Sciatic nerve (tissue), 2 donors: ENCODE measurements around the gene PTPN20. TPM values are rescaled to one million over a fixed set of nuclear protein-coding genes. Genes with fewer than 3 reads are reported as not detected.

Source experiments
- ATAC-seq: fragments of 200-7000 bp; cut with Tn5 transposase; one replicate; pipeline ENCODE4 v1.9.1; 2020; ENCODE audit warnings: mild to moderate bottlenecking, moderate library complexity
- DNase-seq: peaks from one replicate; pipeline ENCODE4 v3.0.0-alpha.2; 2020; ENCODE audit warnings: low spot score
- intact Hi-C: fragments of 100-400 bp; cut with DNase I; formaldehyde crosslinking; loops from one replicate; pipeline ENCODE4 v1.14.2; 2022
- total RNA-seq: library from RNA; stranded (reverse); fragmentation: NEBNext Ultra II Directional; extraction: Animal tissue kit (Norgen Biotek cat#: 25700); gene quantifications from one replicate; pipeline ENCODE4 v1.2.1, GENCODE V29; 2021
- donor health status: DM: no; HTN: no; CAD: no.
- donor health status: DM: no; HTN: no; CAD: no.

The PTPN20 gene
- total RNA-seq, 1 donor from 2014 or later, result 5.3 TPM

GRCh38 chr10:47041396-47042198 is 130.4 kb downstream of the PTPN20 start:
- peak; percentile 27 for DNase-seq
- peak; percentile 56 for ATAC-seq
- intact Hi-C loops, result no loop called here

- DNase-seq (no peak), ATAC-seq (no peak)
- intact Hi-C loops, result no loop called here
These were observed 130.9 kb downstream of the PTPN20 start for GRCh38 chr10:47042199-47042473.

GRCh38 chr10:47042780-47043750 is 131.8 kb downstream of the PTPN20 start:
- intact Hi-C loops, result no loop called here
- ATAC-seq, result no peak
- peak; percentile 45 for DNase-seq

GRCh38 chr10:47043928-47044538 is 132.8 kb downstream of the PTPN20 start:
- ATAC-seq (no peak), DNase-seq (peak; percentile 47)
- intact Hi-C loops, result no loop called here

GRCh38 chr10:47044741-47045140 is 133.5 kb downstream of the PTPN20 start:
- ATAC-seq (no peak), DNase-seq (peak; percentile 60)
- intact Hi-C loops, result no loop called here

GRCh38 chr10:47045331-47045861 is 134.2 kb downstream of the PTPN20 start:
- DNase-seq (peak; percentile 49), ATAC-seq (no peak)
- intact Hi-C loops, result no loop called here

GRCh38 chr10:47046321-47047126 is 135.3 kb downstream of the PTPN20 start:
- intact Hi-C loops, result no loop called here
- DNase-seq (peak; percentile 49), ATAC-seq (no peak)

- intact Hi-C loops, result no loop called here
- peak; percentile 39 for DNase-seq
- no peak for ATAC-seq
These were observed 135.9 kb downstream of the PTPN20 start for GRCh38 chr10:47047127-47047504.

- peak; percentile 77 for ATAC-seq
- DNase-seq, result peak; percentile 91
- intact Hi-C loops, result no loop called here
These were observed 136.6 kb downstream of the PTPN20 start for GRCh38 chr10:47047577-47048525.

- intact Hi-C loops, result no loop called here
- DNase-seq (peak; percentile 56), ATAC-seq (peak; percentile 27)
These were observed 137.3 kb downstream of the PTPN20 start for GRCh38 chr10:47048526-47048905.

- ATAC-seq (peak; percentile 68), DNase-seq (peak; percentile 62)
- intact Hi-C loops, result no loop called here
These were observed 138.0 kb downstream of the PTPN20 start for GRCh38 chr10:47049056-47049851.

- intact Hi-C loops, result no loop called here
- ATAC-seq (peak; percentile 2), DNase-seq (peak; percentile 48)
These were observed 138.7 kb downstream of the PTPN20 start for GRCh38 chr10:47049906-47050305.

GRCh38 chr10:47050618-47051455 is 139.6 kb downstream of the PTPN20 start:
- intact Hi-C loops, result no loop called here
- peak; percentile 40 for ATAC-seq
- peak; percentile 52 for DNase-seq

GRCh38 chr10:47051741-47052238 is 140.6 kb downstream of the PTPN20 start:
- ATAC-seq, result no peak
- intact Hi-C loops, result no loop called here

More at GRCh38 chr10:47051741-47052238, 140.6 kb downstream of the PTPN20 start:
- DNase-seq, result peak; percentile 23
